Measurements from ENCODE around the gene SRI.
"Not testable (repeated sequence)": the region's sequence is repeated elsewhere in the genome, so short reads cannot be mapped to it uniquely, and the experiment has no call there.

SRI gene, protein sequence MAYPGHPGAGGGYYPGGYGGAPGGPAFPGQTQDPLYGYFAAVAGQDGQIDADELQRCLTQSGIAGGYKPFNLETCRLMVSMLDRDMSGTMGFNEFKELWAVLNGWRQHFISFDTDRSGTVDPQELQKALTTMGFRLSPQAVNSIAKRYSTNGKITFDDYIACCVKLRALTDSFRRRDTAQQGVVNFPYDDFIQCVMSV

DNA sequence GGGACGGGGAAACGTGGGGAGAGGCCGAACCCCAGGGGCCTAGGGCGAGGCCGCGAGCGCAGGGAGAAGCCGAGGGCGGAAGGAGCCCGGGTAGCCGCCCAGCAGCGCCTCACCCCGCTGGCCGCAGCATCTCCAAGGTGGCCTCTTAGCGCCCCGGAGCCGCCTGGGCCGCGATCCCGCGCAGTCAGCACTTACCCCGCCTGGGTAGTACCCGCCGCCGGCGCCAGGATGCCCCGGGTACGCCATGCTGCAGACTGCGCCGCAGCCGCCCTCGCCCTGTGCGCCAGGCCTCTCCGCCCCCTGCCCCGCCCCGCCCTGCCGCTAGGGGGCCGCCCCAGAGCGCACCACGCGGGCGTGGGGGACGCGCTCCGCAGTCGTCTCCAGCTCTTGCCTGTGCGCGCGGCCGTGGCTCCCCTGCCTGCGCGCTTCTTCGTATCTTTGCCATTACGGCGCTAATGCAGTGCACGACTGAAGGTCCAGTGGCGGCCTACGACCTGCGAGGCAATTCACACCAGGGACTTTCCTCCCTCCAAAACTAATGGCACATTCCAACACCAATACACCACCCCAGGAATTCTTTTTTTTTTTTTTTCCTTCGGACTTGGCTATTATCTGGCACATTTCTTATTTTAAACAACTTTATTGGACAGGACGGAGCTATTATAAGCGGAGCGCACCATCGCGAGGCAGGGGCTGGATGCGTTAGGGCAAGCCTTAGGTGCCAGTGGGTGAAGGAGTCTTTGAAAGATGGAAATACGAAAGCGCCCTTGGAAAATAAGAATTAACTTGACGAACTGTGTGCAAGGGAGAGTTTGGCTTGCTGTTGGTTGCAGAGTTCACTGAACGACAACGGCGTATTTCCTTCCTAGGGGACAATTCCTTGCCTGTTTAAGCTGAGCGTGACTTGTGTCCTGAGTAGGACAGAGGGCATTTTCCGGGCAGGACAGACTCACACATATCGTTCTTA, at the start of gene SRI:
Gene SRI, minus strand, starts transcription at position 258 of the 967 bp plus-strand sequence. Its CDS starts 12 bp downstream, at position 246.
- DNase-seq: peak; percentile 95

GRCh38 chr7:88269586-88269985, 49.7 kb upstream of the SRI start:
- DNase-seq: no peak

DNA sequence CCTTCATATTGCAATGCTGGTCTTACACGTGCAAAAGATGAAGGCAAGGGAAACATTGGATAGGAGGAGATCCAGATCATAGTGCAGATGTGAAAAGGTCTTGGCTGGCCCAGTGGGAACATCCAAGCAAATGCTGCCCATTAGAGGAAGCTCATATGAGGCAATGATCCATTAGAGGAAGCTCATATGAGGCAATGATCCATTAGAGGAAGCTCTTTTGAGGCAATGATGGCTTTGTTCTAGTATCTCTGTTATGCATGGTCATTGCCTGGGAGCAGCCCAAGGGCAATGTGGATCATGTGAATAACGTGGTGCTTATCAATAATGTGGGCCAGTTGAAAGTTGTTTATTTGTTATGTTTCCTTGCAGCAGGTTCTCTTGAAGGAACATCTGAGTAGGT, 49.0 kb upstream of the SRI start:
- no peak for DNase-seq

DNA sequence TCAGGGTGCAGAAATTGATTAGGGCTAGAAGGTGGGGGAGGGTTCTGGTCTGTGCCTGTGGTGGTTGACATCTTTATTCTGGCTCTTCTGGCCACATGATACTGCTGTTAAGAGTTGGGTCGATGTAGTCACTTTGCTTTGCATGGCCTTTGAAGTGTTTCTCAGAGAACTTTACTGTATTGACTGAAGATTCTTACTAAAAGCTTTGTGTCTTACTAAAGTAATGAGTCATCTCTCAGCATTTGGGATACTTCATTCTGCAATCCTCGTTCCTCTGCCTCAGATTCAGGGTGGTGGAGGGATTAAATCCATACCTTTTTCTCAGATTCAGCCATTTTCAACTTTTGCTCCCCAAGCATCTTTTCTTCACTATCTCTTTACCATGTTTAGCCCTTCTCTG, 48.2 kb upstream of the SRI start:
- no peak for DNase-seq

DNA sequence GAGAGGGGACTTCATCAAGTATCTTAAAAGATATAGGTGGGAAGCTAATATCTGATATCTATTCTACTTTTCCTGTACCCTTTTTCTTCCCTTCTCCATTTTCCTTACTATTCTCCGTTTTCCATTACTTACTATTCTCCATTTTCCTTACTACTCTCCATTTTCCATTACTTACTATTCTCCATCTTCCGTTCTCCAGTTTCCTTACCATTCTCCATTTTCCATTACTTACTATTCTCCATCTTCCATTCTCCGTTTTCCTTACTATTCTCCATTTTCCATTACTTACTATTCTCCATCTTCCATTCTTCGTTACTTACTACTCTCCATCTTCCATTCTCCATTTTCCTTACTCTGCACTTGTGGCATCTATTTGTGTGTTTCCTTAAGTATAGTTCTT, 47.6 kb upstream of the SRI start:
- DNase-seq: no peak

DNA sequence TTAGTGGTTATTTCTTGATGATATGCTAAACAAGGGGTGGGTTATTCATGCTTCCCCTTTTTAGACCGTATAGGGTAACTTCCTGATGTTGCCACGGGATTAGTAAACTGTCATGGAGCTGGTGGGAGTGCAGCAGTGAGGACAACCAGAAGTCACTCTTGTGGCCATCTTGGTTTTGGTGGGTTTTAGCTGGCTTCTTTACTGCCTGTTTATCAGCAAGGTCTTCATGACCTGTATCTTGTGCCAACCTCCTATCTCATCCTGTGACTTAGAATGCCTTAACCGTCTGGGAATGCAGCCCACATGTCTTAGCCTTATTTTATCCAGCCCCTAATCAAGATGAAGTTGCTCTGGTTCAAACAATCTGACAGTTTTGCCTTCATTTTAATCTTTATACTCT, 45.1 kb upstream of the SRI start:
- not testable (repeated sequence) for DNase-seq

GRCh38 chr7:88262562-88262961, 42.7 kb upstream of the SRI start:
- DNase-seq: no peak

DNA sequence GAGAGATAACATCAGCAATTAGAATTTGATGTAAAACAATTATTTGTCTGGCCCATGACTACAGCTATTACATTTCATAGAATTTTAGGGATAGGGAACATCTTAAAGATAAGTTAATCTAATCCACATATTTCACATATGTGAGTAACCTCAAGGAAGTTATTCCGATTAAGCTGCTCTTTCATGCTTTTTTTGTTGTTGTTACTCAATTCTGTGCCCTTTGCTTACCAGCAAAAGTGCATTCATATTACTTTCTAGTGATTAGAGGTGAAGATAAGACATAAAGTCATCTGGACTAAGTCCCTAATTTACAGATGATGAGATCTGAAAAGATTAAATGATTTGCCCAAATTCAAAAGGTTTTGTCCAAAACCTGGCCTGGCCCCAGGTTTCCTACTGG, 40.9 kb upstream of the SRI start:
- DNase-seq: no peak

- no peak for DNase-seq
These were observed 40.0 kb upstream of the SRI start for GRCh38 chr7:88259656-88260380.

- not testable (repeated sequence) for DNase-seq
These were observed 38.5 kb upstream of the SRI start for GRCh38 chr7:88258296-88258695.

- no peak for DNase-seq
These were observed 37.1 kb upstream of the SRI start for GRCh38 chr7:88256906-88257305.

DNA sequence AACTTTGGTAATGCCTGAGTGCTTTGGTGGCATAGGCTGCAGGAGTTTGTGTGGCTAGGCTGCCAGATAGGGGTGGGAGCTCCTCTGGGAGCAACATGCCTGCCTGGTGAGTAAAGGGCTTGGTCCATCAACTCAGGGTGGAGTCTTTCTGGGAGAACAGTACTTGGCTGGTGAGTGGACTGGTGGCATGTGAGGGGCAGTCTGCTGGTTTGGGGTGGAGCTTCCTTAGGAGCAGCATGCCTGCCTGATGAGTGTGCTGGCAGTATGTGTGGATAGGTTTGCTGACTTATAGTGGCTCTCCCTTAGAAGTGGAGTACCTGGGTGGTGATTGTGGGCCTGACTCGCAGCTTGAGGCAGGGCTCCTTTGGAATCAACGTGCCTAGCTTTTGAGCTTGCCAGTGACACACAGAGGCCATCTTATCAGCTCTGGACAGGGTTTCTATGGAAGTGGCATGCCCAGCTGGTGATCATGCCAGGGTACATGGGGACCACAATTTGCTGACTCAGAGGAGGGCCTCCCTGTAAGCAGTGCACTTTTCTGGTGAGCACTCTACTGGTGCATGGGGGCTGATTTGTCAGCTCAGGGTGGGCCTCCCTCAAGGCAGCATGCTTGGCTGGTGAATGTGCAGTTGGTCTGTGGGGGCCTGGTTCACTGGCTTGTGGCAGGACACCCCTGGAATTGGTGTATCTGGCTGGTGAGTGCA, 35.0 kb upstream of the SRI start:
- DNase-seq: no peak

DNA sequence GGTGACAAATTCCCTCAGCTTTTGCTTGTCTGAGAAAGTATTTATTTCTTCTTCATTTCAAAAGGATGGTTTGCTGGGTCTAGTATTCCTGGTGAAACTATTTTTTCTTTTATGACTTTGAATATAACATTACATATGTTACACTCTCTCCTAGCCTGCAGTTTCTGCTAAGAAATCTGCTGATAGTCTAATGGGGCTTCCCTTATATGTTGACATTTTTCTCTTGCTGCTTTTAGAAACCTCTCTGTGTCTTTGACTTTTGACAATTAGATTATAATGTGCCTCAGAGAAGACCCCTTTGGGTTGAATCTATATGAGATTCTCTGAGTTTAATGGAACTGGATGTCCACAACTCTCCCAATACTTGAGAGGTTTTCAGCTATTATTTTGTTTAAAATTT, 33.8 kb upstream of the SRI start:
- DNase-seq: no peak

- DNase-seq: no peak
These were observed 24.4 kb upstream of the SRI start for GRCh38 chr7:88244258-88244657.

GRCh38 chr7:88243345-88243909, 23.6 kb upstream of the SRI start:
- DNase-seq: no peak

- DNase-seq: no peak
These were observed 20.0 kb upstream of the SRI start for GRCh38 chr7:88239852-88240251.

DNA sequence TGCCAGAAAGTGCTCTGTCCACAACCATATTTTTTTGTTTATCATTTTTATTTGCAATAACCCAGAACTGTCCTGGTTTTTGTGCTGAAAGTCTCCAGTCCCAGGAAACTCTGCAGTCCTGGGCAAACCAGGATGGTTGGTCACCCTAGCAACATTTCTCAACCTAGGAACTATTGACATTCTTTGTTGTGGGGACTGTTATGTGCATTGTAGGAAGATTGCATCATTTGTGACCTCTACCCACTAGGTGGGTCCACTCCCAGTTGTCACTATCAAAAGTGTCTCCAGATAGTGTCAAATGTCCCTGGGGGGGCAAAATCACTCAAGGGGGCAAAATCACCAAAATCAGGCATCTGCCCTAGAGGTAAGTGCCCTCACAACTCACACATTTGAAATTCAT, 14.0 kb upstream of the SRI start:
- DNase-seq: no peak

DNA sequence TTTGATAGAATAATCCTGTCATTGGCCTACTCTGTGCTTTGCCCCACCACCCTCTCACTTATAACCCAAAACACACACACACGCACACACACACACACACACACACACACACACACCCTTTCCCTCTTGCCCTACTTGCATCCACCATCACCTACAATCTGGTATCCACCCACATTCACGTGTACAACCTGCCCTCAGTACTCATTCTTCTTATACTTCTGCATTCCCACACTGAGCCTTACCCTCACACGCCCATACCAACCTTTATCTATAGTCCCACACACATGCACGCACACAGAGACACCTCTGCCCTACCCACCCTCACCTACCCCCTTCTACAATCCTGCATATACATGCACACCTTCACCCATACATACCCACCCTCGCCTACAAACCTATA, 10.8 kb upstream of the SRI start:
- DNase-seq: no peak

DNA sequence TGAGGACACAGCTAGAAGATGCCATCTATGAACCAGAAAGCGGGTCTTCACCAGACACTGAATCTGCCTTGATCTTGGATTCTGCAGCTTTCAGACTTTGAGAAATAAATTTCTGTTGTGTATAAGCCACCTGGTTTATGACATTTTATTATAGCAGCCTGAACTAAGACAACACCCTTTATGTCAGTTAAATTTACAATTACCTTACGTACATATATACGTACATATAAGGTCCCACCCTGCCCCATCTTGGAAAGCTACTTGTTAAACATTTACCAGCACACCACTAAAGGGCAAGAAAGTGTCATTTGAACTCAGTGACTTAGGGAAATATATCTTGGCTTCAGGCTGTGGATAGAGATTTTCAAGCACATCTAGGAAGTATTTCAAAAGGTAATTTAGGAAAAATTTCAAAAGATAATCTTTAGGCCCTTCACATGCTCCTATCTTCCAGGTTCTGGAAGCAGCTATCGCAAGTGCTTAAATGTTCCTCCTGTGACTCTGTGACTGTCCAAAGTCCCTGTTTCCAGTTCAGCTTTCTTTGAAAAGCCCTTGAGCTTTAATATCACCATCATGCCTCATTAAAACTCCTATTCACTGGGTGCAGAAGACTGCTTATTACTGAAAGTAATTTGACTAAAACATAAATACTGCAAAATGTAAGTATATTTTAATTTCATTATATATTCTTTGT, 9.6 kb upstream of the SRI start:
- DNase-seq: no peak

DNA sequence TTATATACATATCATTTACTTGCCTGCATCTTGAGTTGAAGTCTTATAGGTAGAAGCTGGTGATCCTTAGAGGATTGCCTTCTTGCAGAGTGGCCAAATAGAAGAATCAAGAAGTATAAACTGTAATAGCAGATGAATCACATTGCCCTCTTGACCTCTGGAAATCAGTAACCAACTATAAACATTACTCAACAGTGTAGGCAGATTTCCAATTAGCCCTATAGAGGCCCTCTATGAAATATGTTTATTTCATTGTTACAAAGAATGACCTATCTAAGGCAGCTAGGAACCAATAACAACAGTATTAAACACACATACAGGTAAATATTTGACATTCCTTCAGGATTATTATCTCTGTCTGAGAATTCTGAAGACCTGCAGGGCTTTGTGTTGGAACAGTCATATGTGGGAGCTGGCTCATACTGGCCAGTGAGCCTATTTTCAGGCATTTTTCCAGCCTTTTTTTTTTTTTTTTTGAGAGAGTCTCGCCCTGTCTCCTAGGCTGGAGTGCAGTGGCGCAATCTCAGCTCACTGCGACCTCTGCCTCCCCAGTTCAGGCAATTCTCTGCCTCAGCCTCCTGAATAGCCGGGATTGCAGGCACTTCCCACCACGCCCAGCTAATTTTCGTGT, 7.2 kb upstream of the SRI start:
- no peak for DNase-seq

GRCh38 chr7:88226201-88226600, 6.4 kb upstream of the SRI start:
- DNase-seq: no peak
